ENCODE measurements around the gene ORM2. TPM values are rescaled to one million over a fixed set of nuclear protein-coding genes. Genes with fewer than 3 reads are reported as not detected.
"Not testable (repeated sequence)": the region's sequence is repeated elsewhere in the genome, so short reads cannot be mapped to it uniquely, and the experiment has no call there.

ORM2 gene
- total and polyA plus RNA-seq, 9 donors: 0.33 to 0.40 (median 0.36) TPM; not detected in 6

GRCh38 chr9:114322831-114323531 is 6.7 kb upstream of the ORM2 start, which contains the start of gene ORM1:
Gene ORM1 (plus strand): TSS chr9:114323098. CDS start chr9:114323134, 36 bp downstream.
- H3K9me3 ChIP-seq (replicated peaks; ENCODE audit: control insufficient read depth, low read depth, low read length); H3K36me3 ChIP-seq (ENCODE audit: control insufficient read depth, insufficient read depth, low read length); H3K27ac ChIP-seq (ENCODE audit: low read length); H3K4me1 ChIP-seq (ENCODE audit: control insufficient read depth, insufficient read depth, low read length); H3K4me3 ChIP-seq (ENCODE audit: low read length); DNase-seq; H3K27me3 ChIP-seq (ENCODE audit: control insufficient read depth, insufficient read depth, low read length): not testable (repeated sequence)
- no CpG with 5 or more reads among the region's 15 CpGs for WGBS (ENCODE audit: insufficient coverage)

- H3K27me3 ChIP-seq (ENCODE audit: control insufficient read depth, insufficient read depth, low read length); H3K36me3 ChIP-seq (ENCODE audit: control insufficient read depth, insufficient read depth, low read length); DNase-seq; H3K4me1 ChIP-seq (ENCODE audit: control insufficient read depth, insufficient read depth, low read length); H3K27ac ChIP-seq (ENCODE audit: low read length); H3K9me3 ChIP-seq (replicated peaks; ENCODE audit: control insufficient read depth, low read depth, low read length); H3K4me3 ChIP-seq (ENCODE audit: low read length): not testable (repeated sequence)
- 68% methylated on average over 3 of the region's 6 CpGs for WGBS (ENCODE audit: insufficient coverage)
Observed at GRCh38 chr9:114323849-114324248, 5.8 kb upstream of the ORM2 start.

- no peak overlapping the region for H3K4me3 ChIP-seq (ENCODE audit: low read length)
- no peaks in the 10 kb centered on the region for H3K27me3 ChIP-seq (ENCODE audit: control insufficient read depth, insufficient read depth, low read length)
- H3K4me1 ChIP-seq (ENCODE audit: control insufficient read depth, insufficient read depth, low read length): peaks cover 2% of the 10 kb centered on the region
- H3K27ac ChIP-seq (ENCODE audit: low read length): no peak overlapping the region
- no peak for DNase-seq
- WGBS (ENCODE audit: insufficient coverage): 84% methylated on average over 4 of the region's 8 CpGs
- H3K36me3 ChIP-seq (ENCODE audit: control insufficient read depth, insufficient read depth, low read length): no peaks in the 10 kb centered on the region
- no peaks in the 10 kb centered on the region for H3K9me3 ChIP-seq (replicated peaks; ENCODE audit: control insufficient read depth, low read depth, low read length)
Observed at GRCh38 chr9:114324492-114324891, 5.2 kb upstream of the ORM2 start.

GRCh38 chr9:114324965-114325364 is 4.7 kb upstream of the ORM2 start:
- H3K27ac ChIP-seq (ENCODE audit: low read length); H3K36me3 ChIP-seq (ENCODE audit: control insufficient read depth, insufficient read depth, low read length); H3K4me3 ChIP-seq (ENCODE audit: low read length); H3K27me3 ChIP-seq (ENCODE audit: control insufficient read depth, insufficient read depth, low read length); H3K9me3 ChIP-seq (replicated peaks; ENCODE audit: control insufficient read depth, low read depth, low read length); H3K4me1 ChIP-seq (ENCODE audit: control insufficient read depth, insufficient read depth, low read length); DNase-seq: not testable (repeated sequence)
- WGBS (ENCODE audit: insufficient coverage): 59% methylated on average over 7 of the region's 9 CpGs

GRCh38 chr9:114325684-114326254 is 3.9 kb upstream of the ORM2 start:
- H3K36me3 ChIP-seq (ENCODE audit: control insufficient read depth, insufficient read depth, low read length); H3K27ac ChIP-seq (ENCODE audit: low read length); H3K27me3 ChIP-seq (ENCODE audit: control insufficient read depth, insufficient read depth, low read length); H3K4me3 ChIP-seq (ENCODE audit: low read length); H3K9me3 ChIP-seq (replicated peaks; ENCODE audit: control insufficient read depth, low read depth, low read length); DNase-seq; H3K4me1 ChIP-seq (ENCODE audit: control insufficient read depth, insufficient read depth, low read length): not testable (repeated sequence)
- no CpG with 5 or more reads among the region's 3 CpGs for WGBS (ENCODE audit: insufficient coverage)

- DNase-seq: no peak
- no peaks in the 10 kb centered on the region for H3K27me3 ChIP-seq (ENCODE audit: control insufficient read depth, insufficient read depth, low read length)
- H3K9me3 ChIP-seq (replicated peaks; ENCODE audit: control insufficient read depth, low read depth, low read length): no peaks in the 10 kb centered on the region
- no peaks in the 10 kb centered on the region for H3K36me3 ChIP-seq (ENCODE audit: control insufficient read depth, insufficient read depth, low read length)
- no peak overlapping the region for H3K27ac ChIP-seq (ENCODE audit: low read length)
- H3K4me1 ChIP-seq (ENCODE audit: control insufficient read depth, insufficient read depth, low read length): no peaks in the 10 kb centered on the region
- H3K4me3 ChIP-seq (ENCODE audit: low read length): no peak overlapping the region
- WGBS (ENCODE audit: insufficient coverage): 91% methylated on average over 8 of the region's 8 CpGs
Observed at GRCh38 chr9:114327749-114328148, 1.9 kb upstream of the ORM2 start.

- H3K36me3 ChIP-seq (ENCODE audit: control insufficient read depth, insufficient read depth, low read length); H3K9me3 ChIP-seq (replicated peaks; ENCODE audit: control insufficient read depth, low read depth, low read length); DNase-seq; H3K27ac ChIP-seq (ENCODE audit: low read length); H3K4me3 ChIP-seq (ENCODE audit: low read length); H3K27me3 ChIP-seq (ENCODE audit: control insufficient read depth, insufficient read depth, low read length); H3K4me1 ChIP-seq (ENCODE audit: control insufficient read depth, insufficient read depth, low read length): not testable (repeated sequence)
- WGBS (ENCODE audit: insufficient coverage): 84% methylated on average over 5 of the region's 10 CpGs
Observed at GRCh38 chr9:114328357-114328820, 1.3 kb upstream of the ORM2 start.

- not testable (repeated sequence) for H3K27me3 ChIP-seq (ENCODE audit: control insufficient read depth, insufficient read depth, low read length); H3K27ac ChIP-seq (ENCODE audit: low read length); DNase-seq; H3K4me3 ChIP-seq (ENCODE audit: low read length); H3K36me3 ChIP-seq (ENCODE audit: control insufficient read depth, insufficient read depth, low read length); H3K9me3 ChIP-seq (replicated peaks; ENCODE audit: control insufficient read depth, low read depth, low read length); H3K4me1 ChIP-seq (ENCODE audit: control insufficient read depth, insufficient read depth, low read length)
- WGBS (ENCODE audit: insufficient coverage): 96% methylated on average over 3 of the region's 12 CpGs
Observed at GRCh38 chr9:114328937-114329624, 588 bp upstream of the ORM2 start.

- H3K27me3 ChIP-seq (ENCODE audit: control insufficient read depth, insufficient read depth, low read length): no peaks in the 10 kb centered on the region
- WGBS (ENCODE audit: insufficient coverage): 47% methylated on average over 3 of the region's 10 CpGs
- H3K36me3 ChIP-seq (ENCODE audit: control insufficient read depth, insufficient read depth, low read length): no peaks in the 10 kb centered on the region
- no peaks in the 10 kb centered on the region for H3K4me1 ChIP-seq (ENCODE audit: control insufficient read depth, insufficient read depth, low read length)
- H3K9me3 ChIP-seq (replicated peaks; ENCODE audit: control insufficient read depth, low read depth, low read length): no peaks in the 10 kb centered on the region
- DNase-seq: no peak
- H3K4me3 ChIP-seq (ENCODE audit: low read length): no peak overlapping the region
- H3K27ac ChIP-seq (ENCODE audit: low read length): no peak overlapping the region
Observed at GRCh38 chr9:114330636-114331035, 967 bp downstream of the ORM2 start.

Measured in muscle of leg (tissue), 11 donors.